GM10847 (cell line): Measurements from ENCODE around the gene PIP4K2A.

Experiments used
- POLR2A ChIP-seq: IDR thresholded peaks from 2 replicates; pipeline ENCODE4 v1.6.1; 2011; ENCODE audit not compliant: insufficient read length; ENCODE audit errors: extremely low read depth

The PIP4K2A gene

DNA sequence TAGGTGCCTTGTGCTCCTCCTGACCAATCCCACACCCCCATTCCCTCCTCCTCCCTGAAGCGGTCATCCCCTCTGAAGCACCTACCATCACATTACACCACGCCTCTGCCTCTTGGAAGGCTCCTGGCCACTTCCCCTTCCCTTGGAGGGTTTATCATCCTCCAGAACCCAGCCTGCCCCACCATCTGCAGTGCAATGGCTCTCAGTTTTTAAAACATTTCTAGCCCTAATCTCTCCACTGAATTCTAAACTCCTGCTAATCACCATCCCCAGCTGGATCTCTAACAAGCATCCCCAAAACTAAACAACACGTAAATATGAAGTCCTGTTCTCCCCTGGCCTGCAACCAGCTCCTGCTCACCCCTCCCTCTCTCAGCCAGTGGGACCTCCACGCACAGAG is 70.6 kb downstream of the PIP4K2A start:
- TF ChIP-seq POLR2A = no peak

DNA sequence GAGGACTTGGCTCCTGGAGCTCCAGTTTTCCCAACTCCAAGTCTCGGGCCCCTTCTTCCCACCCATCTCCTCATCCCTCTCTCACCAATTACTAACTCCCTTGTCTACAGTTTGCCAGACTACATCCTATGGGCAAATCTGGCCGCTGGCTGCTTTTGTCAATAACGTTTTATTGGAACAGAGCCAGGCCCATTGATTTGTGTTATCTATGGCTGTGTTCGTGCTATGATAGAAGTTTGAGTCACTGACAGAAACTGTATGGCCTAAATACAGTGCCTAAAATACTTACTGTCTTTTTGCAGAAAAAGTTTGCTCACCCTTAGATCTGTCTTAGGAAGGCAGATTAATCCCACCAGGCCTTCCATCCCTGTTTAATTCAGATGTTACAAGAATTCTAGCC is 71.3 kb downstream of the PIP4K2A start:
- TF ChIP-seq POLR2A = no peak

DNA sequence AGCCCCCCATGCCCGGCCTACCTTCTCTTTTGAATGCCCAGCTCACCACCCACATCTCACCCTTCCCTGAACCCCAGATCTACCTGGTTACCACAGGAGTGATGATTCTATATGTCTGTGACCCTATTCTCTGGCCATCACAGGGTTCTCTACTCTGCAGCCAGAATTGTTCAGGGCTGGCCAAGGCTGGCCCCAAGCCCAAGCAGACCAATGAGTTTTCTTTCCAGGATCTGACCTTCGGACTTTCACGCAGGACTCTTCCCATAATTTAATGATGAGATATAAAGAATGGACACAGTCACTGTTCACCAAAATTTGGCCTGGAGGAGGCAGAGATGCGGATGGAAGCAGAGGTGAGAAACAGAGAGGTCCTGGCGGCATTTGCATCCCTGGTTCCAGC is 72.6 kb downstream of the PIP4K2A start:
- TF ChIP-seq POLR2A = no peak

DNA sequence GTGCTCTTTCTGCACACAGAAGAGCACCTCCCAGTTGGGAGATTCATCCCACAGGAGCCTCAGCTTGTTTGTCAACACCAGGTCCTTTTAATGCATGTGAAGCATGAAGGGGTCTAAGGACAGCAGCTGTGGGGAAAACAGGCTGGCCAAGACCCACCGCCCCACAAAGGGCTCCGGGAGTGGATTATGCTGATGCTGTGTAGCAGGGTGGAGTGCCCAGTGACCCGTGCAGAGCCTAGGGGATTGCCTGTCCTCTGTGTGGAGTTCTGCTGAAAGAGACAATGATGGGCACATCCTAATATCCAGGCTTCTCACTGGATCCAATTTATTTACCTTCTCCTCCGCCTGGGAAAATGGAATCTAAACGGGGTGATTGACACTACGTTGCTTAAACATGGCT is 74.0 kb downstream of the PIP4K2A start:
- no peak for TF ChIP-seq POLR2A

DNA sequence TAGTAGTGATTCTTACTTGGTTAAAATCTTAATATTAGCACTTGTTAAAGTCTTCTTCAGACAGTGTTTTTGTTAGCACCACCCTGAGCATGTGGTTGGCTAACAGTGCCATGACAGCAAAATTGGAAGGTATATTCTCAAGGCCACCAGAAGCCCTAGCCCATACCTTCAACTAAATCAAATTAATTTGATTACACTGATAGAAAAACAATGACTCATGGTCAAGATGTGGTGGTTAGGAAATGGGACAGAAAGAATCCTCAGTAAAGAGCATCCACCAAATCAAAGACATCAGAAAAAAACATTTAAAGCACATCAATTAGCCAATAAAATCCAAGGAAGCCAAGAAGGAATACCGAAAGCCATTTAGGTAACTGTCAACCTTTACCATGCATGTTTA is 75.5 kb downstream of the PIP4K2A start:
- TF ChIP-seq POLR2A = no peak

DNA sequence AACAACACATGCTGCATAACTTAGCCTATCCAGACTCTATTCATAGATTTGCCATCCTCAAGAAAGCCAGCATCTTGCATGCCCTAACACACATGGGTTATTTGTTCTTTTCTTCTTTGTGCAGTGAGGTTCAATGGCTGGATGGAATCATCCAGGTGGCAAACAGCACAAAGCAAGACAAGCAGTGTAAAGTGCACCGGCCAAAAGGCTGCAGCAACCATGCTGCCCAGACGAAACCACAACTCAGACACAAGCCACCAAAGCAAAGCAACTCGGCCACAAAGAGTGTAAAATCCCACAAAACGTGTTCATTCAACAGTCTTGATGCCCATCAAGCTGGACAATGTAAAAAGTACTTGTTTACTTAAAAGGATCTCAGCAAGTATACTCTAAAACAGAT is 76.9 kb downstream of the PIP4K2A start:
- no peak for TF ChIP-seq POLR2A

DNA sequence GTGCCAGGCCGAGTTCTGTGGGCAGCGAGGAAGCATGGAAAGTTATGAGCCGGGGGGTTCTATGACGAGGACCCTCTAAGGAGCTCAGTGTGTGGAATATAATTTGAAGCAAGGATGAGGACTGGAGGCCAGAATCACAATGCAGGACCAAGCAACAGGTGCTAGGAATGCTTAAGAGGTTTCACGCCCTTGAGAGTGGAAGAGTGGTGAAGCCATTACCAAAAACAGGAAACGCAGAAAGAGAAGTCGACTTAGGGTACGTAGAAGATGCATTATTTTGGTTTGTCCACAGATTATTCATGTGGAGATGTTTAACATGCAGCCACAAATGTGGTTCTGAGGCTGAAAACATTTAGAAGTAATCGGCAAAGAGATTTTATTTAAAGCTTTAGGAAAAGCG is 78.7 kb downstream of the PIP4K2A start:
- TF ChIP-seq POLR2A = no peak

DNA sequence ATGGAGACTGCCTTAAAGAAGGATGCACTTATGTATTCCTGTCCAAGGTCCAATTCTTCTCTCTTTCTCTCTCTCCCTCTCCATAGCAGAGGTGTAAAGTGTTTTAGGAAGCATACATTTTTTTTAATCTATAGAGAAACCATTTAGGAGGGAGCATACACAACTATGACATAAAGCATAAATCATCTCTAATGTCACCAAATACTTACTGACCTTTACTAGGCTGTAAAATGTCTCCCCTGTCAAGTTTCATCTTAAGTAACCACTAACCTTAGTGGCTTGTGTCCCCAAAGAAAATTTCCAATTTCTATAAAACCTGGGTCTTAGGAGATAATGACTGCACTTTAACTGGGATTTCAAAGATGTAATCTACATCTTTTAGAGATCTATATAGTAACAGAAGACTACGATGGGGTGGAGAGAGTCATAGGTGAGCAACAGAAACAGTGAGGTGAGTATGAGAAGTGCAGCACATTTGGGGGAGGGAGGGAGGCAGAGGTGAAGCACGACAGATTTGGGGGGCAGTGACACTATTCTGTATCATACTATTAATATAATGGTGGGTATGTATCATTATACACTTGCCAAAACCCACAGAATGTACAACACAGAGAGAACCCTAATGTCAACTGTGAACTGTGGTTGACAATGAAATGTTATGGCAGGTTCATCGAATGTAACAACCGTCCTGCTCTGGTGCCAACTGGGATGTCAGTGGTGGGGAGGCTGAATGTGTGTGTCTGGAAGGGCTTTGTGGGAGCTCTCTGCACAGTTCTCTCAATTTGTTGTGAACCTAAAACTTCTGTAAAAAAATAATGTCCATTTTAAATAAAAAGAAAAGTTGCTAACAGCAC is 79.5 kb downstream of the PIP4K2A start:
- no peak for TF ChIP-seq POLR2A

DNA sequence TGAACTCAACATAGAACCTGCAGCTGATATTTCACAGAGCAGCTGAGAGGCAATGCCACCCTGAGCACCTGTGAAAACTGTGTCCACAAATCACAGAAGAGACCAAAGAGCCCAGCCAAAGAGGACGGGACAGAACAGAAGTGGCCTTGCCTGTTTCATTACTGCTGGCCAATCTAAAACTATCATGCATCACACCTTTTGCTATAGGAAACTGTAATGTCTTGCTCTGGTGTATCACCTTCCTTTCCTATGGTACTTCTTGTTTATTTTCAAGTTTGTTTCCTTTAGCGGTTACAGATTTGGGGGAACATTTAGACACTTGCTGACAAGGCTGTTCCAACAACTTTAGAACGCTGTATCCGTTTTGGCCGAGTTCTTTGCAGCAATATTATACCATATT is 80.3 kb downstream of the PIP4K2A start:
- no peak for TF ChIP-seq POLR2A

DNA sequence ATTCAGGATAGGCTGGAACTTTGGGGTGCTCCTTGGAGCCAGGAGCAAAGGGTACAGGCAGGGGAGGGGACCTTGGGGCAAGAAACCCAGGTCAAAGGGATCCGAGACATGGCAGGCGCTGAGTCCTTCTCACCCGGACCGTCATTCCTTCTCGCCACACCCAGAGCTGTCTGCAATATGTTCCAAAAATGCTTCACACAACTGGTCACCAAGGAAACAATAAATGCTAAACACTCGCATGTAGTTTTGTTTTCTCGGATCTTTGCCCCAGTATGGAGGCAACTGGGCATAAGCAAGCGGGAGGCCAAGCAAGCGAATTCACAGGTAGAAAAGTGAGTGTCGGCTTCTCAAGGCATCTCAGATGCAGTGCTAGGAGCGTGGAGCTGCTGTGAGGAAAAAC is 80.8 kb downstream of the PIP4K2A start:
- TF ChIP-seq POLR2A = no peak

DNA sequence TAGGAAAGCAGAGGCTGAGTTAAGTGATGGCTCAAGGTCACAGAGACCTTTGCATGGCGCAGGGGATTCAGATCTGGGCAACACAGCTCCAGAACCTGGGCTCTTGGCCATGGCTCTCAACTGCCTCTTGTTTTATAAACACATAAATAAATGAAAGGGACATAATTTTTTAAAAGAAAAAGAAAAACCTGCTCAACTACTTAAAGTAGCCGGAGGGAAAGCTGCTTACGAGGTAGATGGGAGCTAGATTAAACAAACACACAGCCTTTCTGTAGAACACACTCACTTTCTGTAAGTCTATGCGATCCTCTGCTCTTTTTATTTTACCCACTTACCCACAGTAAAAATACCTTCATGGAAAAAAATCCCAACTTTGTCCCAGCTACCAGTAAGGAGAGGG is 81.3 kb downstream of the PIP4K2A start:
- TF ChIP-seq POLR2A = no peak

DNA sequence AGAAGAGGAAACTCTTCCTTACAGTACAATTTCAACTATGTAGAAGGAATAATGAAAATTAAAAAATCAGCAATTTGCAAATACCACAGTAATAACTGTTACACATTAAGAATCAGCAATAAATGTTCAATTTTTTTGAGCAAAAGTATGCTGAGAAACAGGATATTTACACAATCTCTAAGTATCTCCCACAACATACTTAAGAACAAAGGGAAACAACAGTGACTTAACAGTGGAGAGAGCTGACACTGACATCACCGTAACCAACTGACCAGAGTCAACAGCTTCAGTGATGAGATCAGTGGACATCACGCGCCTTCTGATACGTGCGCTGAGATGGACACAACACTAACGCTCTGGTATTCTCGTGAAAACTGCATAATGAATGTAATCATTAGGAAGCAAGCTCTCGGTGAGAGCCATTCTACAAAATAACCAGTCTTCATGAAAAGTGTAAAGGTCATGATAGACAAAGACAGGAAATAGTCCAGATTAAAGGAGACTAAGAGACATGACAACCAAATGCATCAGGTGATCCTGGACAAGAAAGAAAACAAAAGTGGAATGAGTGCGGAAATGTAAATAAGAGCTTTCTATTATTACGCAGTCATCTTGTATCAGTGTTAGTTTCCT is 82.6 kb downstream of the PIP4K2A start:
- no peak for TF ChIP-seq POLR2A

DNA sequence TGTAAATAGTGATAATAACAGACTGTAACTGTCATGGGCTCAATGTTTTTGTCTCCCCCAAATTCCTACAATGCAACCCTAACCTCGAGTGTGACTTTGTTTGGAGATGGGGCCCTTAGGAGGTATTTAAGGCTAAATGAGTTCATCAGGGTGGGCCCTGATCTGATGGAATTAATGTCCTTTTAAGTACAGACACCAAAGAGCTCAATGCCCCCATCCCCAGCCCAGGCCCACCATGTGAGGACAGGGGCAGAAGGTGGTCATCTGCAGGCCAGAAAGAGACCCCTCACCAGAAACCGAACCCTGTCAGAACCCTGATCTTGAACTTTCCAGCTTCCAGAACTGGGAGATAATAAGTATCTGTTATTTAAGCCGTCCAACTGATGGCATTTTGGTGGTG is 83.2 kb downstream of the PIP4K2A start:
- no peak for TF ChIP-seq POLR2A

DNA sequence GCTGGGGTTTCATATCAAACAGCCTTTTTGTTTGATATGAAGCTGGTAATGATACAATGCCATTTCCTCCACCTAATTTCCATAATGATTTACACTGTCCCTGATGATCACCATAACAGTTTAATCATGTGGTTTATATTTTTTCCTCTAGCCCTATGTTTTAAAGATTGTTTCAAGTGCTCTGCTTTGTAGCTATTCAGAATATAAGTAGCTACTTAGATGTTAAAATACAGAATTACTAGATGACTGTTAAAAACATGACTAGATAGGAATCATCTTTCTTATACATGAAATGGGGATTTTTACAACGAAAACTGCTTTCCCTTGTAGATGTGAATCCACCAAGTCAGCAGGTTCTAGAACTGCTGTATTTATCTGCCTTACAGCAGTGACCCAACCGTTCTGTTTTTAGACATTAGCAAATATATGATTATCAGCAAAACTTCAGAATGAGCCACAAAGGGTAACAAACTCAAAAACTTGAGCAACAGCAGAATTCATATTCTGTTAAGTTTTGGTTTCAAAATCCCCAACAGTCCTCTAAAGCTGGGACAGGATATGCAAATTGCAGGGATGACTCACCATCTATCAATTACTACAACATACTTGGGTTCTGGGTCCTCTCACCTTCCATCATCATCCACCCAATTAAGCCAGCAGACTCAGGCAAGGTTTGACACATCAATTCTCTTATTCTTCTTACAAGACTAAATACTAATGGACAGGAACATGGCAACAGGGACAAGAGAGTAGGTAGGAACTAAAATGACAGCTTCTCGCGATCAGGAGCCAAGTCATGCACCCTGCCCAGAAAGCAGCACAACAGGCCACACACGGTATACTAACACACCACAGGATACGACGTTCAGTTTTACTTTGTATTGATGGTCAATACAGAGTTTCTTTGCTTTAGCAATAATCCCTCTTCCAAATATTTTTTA is 83.9 kb downstream of the PIP4K2A start:
- no peak for TF ChIP-seq POLR2A

DNA sequence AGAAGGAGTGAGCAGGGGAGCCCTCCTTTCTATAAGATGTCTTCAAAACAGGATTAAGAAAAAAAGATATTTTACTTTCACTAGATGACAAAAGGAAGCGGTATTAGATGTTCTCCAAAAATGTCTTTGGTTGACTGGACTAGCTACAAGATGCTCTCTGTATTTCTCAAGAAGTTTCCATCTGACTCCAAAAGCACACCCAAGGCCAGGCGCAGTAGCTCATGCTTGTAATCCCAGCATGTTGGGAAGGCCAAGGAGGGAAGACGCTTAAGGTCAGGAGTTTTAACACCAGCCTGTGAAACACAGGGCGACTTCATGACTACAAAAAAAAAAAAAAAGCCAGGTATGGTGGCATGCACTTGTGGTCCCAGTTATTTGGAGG is 84.5 kb downstream of the PIP4K2A start:
- no peak for TF ChIP-seq POLR2A

DNA sequence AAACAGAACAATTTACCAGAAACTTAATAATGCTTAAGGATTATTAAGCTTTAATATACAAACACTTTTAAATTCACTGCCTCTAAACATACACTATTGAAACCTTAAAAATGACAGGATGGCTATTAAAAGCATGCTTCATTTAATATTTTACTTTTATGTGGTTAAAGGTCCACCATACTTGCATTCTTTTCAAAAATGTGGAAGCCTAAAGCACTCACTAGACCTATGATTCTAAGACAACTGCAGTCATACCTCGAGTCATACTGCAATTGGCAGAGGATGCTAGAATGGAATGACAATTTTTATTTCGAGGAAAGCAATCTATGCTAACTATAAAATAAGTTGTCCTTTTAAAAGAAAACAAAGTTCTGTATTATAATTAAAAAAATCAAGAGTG is 85.3 kb downstream of the PIP4K2A start:
- TF ChIP-seq POLR2A = no peak

DNA sequence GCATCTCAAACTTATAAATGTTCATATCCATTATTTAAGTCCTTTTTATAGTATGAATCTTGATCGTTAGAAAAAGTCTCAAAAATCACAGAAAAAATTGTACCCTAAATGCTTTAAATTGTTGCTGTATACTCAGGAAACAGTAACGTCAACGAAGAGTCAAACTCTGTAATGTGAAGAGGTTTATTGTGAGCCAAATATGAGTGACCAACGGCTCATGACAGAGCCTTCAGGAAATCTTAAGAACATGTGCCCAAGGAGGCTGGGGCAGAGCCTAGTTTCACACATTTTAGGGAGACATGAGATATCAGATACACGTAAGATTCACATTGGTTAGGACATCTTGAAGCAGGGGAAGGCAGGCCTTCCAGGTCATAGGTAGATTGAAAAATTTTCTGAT is 86.1 kb downstream of the PIP4K2A start:
- no peak for TF ChIP-seq POLR2A
